ENCODE measurements around the gene PIK3R6. TPM values are rescaled to one million over a fixed set of nuclear protein-coding genes. Genes with fewer than 3 reads are reported as not detected.

Gene PIK3R6
- polyA plus RNA-seq, 1 of the 3 experiments (the other 2 are of a cell fraction), result 0.03 TPM

GRCh38 chr17:8870406-8871040, 3.0 kb upstream of the PIK3R6 start:
- TF ChIP-seq FOXM1 (IDR thresholded peaks at IDR 0.05; ENCODE audit: low read depth) (no peak), TAF1 (IDR thresholded peaks at IDR 0.05; ENCODE audit: borderline replicate concordance, low read depth, low read length) (no peak), GABPA (IDR thresholded peaks at IDR 0.05; ENCODE audit: low read depth) (no peak), FOXJ3 (CRISPR knock-in tag; IDR thresholded peaks at IDR 0.05) (no peak), YY1 (IDR thresholded peaks at IDR 0.05; ENCODE audit: low read depth) (no peak), USF2 (IDR thresholded peaks at IDR 0.05; ENCODE audit: borderline replicate concordance, low read depth, low read length) (no peak), IRF3 (IDR thresholded peaks at IDR 0.05; ENCODE audit: low read depth, low read length) (no peak), GATA2 (CRISPR knock-in tag; IDR thresholded peaks at IDR 0.05) (no peak)
- no peaks in the 10 kb centered on the region for H3K79me2 ChIP-seq (ENCODE audit: insufficient read depth)
- peak overlapping the region; percentile 37; the same call in 1 of the 2 replicates for H3K4me2 ChIP-seq
- H3K9ac ChIP-seq, result no peak overlapping the region
- H3K9me3 ChIP-seq, result no peaks in the 10 kb centered on the region
- H4K20me1 ChIP-seq (ENCODE audit: insufficient read depth), result no peaks in the 10 kb centered on the region
- DNase-seq, result no peak
- no peaks in the 10 kb centered on the region for H3F3A ChIP-seq (replicated peaks; ENCODE audit: insufficient read depth)
- no peak overlapping the region for H2AFZ ChIP-seq (ENCODE audit: low read depth)
- H3K27ac ChIP-seq (ENCODE audit: low read depth in 2 of 2, low read length in 1 of 2), result no peak overlapping the region
- ChIA-PET POLR2A (no interaction called here), CTCF (interaction anchor here (1.0 to 1.4 kb wide), 2 partner anchors 18 to 23 kb away, joined by 3 read pairs; no protein-coding TSS in a partner anchor)
- no peak overlapping the region; a peak in 1 of 4 replicates for H3K4me3 ChIP-seq (ENCODE audit: low read depth in 2 of 2, low read length in 1 of 2)
- no peaks in the 10 kb centered on the region for H3K4me1 ChIP-seq (ENCODE audit: control insufficient read depth in 1 of 2, insufficient read depth in 2 of 2, low read depth in 1 of 2, low read length in 1 of 2)
- H3K9me2 ChIP-seq, result no peaks in the 10 kb centered on the region
- H3K27me3 ChIP-seq (ENCODE audit: insufficient read depth), result peaks cover 80% of the 10 kb centered on the region
- no peaks in the 10 kb centered on the region for H3K36me3 ChIP-seq (replicated peaks in 1 of 2; ENCODE audit: control insufficient read depth in 1 of 2, insufficient read depth in 2 of 2, low read length in 1 of 2)
- WGBS (ENCODE audit: low lambda C conversion rate), result 25% methylated on average over 13 of the region's 13 CpGs

GRCh38 chr17:8869114-8869815, 1.8 kb upstream of the PIK3R6 start:
- Histone ChIP-seq H3K4me2 (peak overlapping the region; percentile 58), H4K20me1 (ENCODE audit: insufficient read depth) (no peaks in the 10 kb centered on the region), H3K9me3 (no peaks in the 10 kb centered on the region), H3F3A (replicated peaks; ENCODE audit: insufficient read depth) (no peaks in the 10 kb centered on the region), H3K9me2 (no peaks in the 10 kb centered on the region), H3K9ac (no peak overlapping the region), H3K4me3 (ENCODE audit: low read depth in 2 of 2, low read length in 1 of 2) (0 out of 4 replicates have a peak overlapping the region, but pooled peaks of 1 of the 2 experiments have one; percentile 13), H3K79me2 (ENCODE audit: insufficient read depth) (no peaks in the 10 kb centered on the region), H3K27me3 (ENCODE audit: insufficient read depth) (peaks cover 76% of the 10 kb centered on the region), H3K36me3 (replicated peaks in 1 of 2; ENCODE audit: control insufficient read depth in 1 of 2, insufficient read depth in 2 of 2, low read length in 1 of 2) (no peaks in the 10 kb centered on the region), H3K4me1 (ENCODE audit: control insufficient read depth in 1 of 2, insufficient read depth in 2 of 2, low read depth in 1 of 2, low read length in 1 of 2) (no peaks in the 10 kb centered on the region), H2AFZ (ENCODE audit: low read depth) (no peak overlapping the region), H3K27ac (ENCODE audit: low read depth in 2 of 2, low read length in 1 of 2) (no peak overlapping the region)
- ChIA-PET POLR2A (no interaction called here), CTCF (interaction anchor here (1.2 kb wide), 1 partner anchor 25 kb away, joined by 4 read pairs; no protein-coding TSS in a partner anchor)
- no peak for DNase-seq
- 10% methylated on average over 9 of the region's 11 CpGs for WGBS (ENCODE audit: low lambda C conversion rate)
- TF ChIP-seq USF2 (IDR thresholded peaks at IDR 0.05; ENCODE audit: borderline replicate concordance, low read depth, low read length) (no peak), RFX5 (IDR thresholded peaks at IDR 0.05; ENCODE audit: low read length) (no peak), FOSL2 (IDR thresholded peaks at IDR 0.05; ENCODE audit: borderline replicate concordance, low read depth) (no peak), ELF1 (IDR thresholded peaks at IDR 0.05) (no peak), FOXM1 (IDR thresholded peaks at IDR 0.05; ENCODE audit: low read depth) (no peak), GATA2 (CRISPR knock-in tag; IDR thresholded peaks at IDR 0.05) (no peak), RCOR1 (IDR thresholded peaks at IDR 0.05; ENCODE audit: low read length) (no peak), MAX (IDR thresholded peaks at IDR 0.05; ENCODE audit: low read depth) (no peak), PBX3 (IDR thresholded peaks at IDR 0.05) (no peak), ZBTB33 (IDR thresholded peaks at IDR 0.05; ENCODE audit: borderline replicate concordance, low read depth) (no peak), JUND (IDR thresholded peaks at IDR 0.05) (no peak), TEAD4 (IDR thresholded peaks at IDR 0.05; ENCODE audit: borderline replicate concordance, insufficient read depth) (no peak), GABPA (IDR thresholded peaks at IDR 0.05; ENCODE audit: low read depth) (no peak), RAD21 (IDR thresholded peaks at IDR 0.05; ENCODE audit: low read length) (no peak), MXI1 (IDR thresholded peaks at IDR 0.05; ENCODE audit: low read depth, low read length) (no peak), EP300 (IDR thresholded peaks at IDR 0.05; ENCODE audit: borderline replicate concordance in 1 of 2, low read depth in 1 of 2, low read length in 1 of 2) (no peak)
